ENCODE measurements around the gene ATP4A.
A peak's percentile ranks its signal among the peaks of the same experiment; 100 is the strongest.
"Not testable (repeated sequence)": the region's sequence is repeated elsewhere in the genome, so short reads cannot be mapped to it uniquely, and the experiment has no call there.

ATP4A gene

GRCh38 chr19:35563207-35563829 lies at the start of gene ATP4A:
ATP4A (minus strand) TSS chr19:35563658; CDS start chr19:35563629, 29 bp downstream.
- DNase-seq: no peak

- peak; percentile 96 for DNase-seq
Observed at GRCh38 chr19:35612559-35613321, 49.3 kb upstream of the ATP4A start, which contains the start of gene HAUS5. HAUS5 (plus strand) TSS chr19:35612735; CDS start chr19:35612795, 60 bp downstream.

- no peak for DNase-seq
Observed at GRCh38 chr19:35612224-35612558, 48.7 kb upstream of the ATP4A start.

GRCh38 chr19:35609851-35610353 lies 46.4 kb upstream of the ATP4A start:
- no peak for DNase-seq

GRCh38 chr19:35608251-35608650 lies 44.8 kb upstream of the ATP4A start:
- DNase-seq: no peak

GRCh38 chr19:35607661-35608060 lies 44.2 kb upstream of the ATP4A start:
- no peak for DNase-seq

GRCh38 chr19:35607170-35607569 lies 43.7 kb upstream of the ATP4A start:
- DNase-seq: not testable (repeated sequence)

GRCh38 chr19:35604436-35604835 lies 41.0 kb upstream of the ATP4A start:
- not testable (repeated sequence) for DNase-seq

GRCh38 chr19:35601971-35602370 lies 38.5 kb upstream of the ATP4A start:
- no peak for DNase-seq

GRCh38 chr19:35596366-35596999 lies 33.0 kb upstream of the ATP4A start:
- no peak for DNase-seq

GRCh38 chr19:35595928-35596327 lies 32.5 kb upstream of the ATP4A start:
- DNase-seq: no peak

- not testable (repeated sequence) for DNase-seq
Observed at GRCh38 chr19:35595026-35595425, 31.6 kb upstream of the ATP4A start.

- peak; percentile 5 for DNase-seq
Observed at GRCh38 chr19:35592226-35592625, 28.8 kb upstream of the ATP4A start.

GRCh38 chr19:35590875-35591274 lies 27.4 kb upstream of the ATP4A start:
- no peak for DNase-seq

GRCh38 chr19:35587321-35587720 lies 23.9 kb upstream of the ATP4A start:
- DNase-seq: no peak

GRCh38 chr19:35585848-35586247 lies 22.4 kb upstream of the ATP4A start, which contains the start of gene PMIS2:
PMIS2 (plus strand) TSS chr19:35586173; CDS start chr19:35586260, 87 bp downstream.
- DNase-seq: no peak

GRCh38 chr19:35582760-35583159 lies 19.3 kb upstream of the ATP4A start:
- DNase-seq: no peak

GRCh38 chr19:35578707-35579106 lies 15.2 kb upstream of the ATP4A start:
- no peak for DNase-seq

- no peak for DNase-seq
Observed at GRCh38 chr19:35577918-35578317, 14.5 kb upstream of the ATP4A start.

- no peak for DNase-seq
Observed at GRCh38 chr19:35571406-35571965, 8.0 kb upstream of the ATP4A start.

GRCh38 chr19:35569281-35569781 lies 5.9 kb upstream of the ATP4A start:
- DNase-seq: no peak

GRCh38 chr19:35566738-35567137 lies 3.3 kb upstream of the ATP4A start:
- DNase-seq: no peak
